GM18951 (cell line): ENCODE results near the gene CCN5.

ENCODE experiments used
- POLR2A ChIP-seq: IDR thresholded peaks from 4 replicates; pipeline ENCODE4 v1.6.1; 2011; ENCODE audit warnings: mild to moderate bottlenecking; ENCODE audit not compliant: insufficient read length, insufficient read depth; ENCODE audit errors: extremely low read depth
- in situ Hi-C: fragments of 300-500 bp; cut with MboI; formaldehyde crosslinking; loops from one replicate; pipeline ENCODE4 v1.12.0; 2022; ENCODE audit warnings: low sequenced_read_pairs, mixed read lengths, inconsistent platforms; ENCODE audit not compliant: unreplicated experiment

Gene CCN5

DNA sequence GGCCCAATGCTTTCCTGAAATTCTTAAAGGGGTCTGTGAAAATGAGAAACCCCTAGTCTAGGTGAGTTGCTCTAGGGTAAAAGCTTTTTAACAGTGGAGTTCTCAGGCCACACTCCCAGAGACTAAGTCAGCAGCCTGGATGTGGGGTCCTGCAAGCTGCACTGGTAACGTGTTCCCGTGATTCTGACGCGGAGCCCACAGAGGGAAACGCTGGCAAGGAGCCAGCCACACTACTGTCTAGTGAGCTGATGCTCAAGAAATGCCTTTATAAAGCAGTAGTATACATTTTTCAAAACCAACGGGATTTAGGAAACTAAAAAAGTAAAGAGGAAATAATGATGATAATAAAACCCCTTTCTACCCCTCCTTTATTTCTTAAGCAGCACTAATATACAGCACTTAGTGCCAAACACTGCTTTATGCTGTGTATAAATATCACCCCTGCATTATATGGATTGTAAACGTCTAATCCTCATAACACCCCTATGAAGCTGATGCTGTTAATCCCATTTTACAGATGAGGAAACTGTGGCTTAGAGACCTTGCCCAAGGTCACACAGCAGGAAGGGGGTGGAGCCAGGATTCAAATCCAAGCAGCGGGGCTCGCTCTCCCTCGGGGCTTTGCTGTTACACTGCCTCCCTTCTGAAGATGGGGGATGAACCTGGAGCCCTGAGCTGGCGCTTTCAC is 55.5 kb downstream of the CCN5 start:
- no peak for TF ChIP-seq POLR2A
- in situ Hi-C loops, result no loop called here

- no peak for TF ChIP-seq POLR2A
- in situ Hi-C loops, result no loop called here
Measured at GRCh38 chr20:44771172-44771535, 56.0 kb downstream of the CCN5 start.

DNA sequence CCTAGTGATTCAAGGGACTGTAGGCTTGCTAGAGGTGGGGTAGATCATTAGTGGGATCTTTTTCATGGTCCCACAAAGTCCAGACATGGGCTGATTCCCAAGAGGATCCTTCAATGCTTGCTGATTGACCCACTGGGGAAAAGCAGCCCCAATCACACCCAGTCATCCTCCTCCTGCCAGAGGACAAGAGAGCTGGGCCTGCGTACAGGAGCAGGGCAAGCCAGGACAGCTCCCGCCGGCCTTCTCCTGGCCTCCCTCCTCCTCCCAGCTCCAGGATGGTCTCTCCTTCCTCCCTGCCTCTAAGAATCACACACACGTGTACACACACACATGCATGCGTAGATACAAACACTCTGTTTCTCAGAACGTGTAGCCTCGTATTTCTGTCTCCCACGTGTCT is 57.5 kb downstream of the CCN5 start:
- in situ Hi-C loops, result no loop called here
- no peak for TF ChIP-seq POLR2A

DNA sequence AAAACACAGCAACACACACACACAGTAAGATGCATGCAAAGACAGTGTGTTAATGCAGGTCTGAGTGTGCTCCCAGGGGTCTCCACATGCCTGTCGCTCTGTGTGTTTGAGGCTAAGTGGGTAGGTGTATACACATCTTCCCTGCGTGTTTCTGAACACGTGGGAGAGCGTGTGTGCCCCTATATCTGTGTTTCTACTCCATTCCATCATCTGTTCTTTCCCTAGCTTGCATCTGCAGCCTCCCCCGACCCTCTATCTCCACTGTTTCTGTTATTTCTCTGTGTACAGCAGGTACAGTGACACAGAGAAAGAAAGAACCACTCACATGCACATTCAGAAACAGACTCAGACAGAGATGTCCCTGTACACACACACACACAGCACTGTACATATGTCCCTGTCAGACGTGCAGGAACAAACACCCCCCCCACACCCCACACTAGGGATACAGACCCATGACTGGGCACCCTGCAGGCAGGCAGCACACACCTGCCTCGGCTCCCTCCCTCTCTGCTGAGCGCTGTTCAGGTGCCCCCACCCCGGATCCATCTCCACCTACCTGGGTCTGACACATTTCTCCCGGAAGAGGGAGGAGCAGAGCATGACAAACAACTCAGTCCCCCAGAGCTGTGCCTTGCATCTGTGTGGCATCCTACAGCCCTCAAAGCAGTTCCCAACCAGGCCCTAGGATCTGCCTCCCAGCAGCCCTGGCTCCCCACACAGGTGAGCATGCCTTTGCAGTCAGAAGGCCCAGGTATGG is 58.1 kb downstream of the CCN5 start:
- TF ChIP-seq POLR2A, result no peak
- in situ Hi-C loops, result no loop called here

GRCh38 chr20:44776980-44777379 is 61.8 kb downstream of the CCN5 start:
- TF ChIP-seq POLR2A, result no peak
- in situ Hi-C loops, result no loop called here
